Suprapubic skin (tissue), 4 donors: ENCODE results near the gene COMMD9.

Experiments
- POLR2A ChIP-seq, 2 donors: fragments of 450-650 bp; IDR thresholded peaks; one replicate each; pipeline ENCODE4 v1.6.1; 2017; ENCODE audit warnings: antibody characterized with exemption in 2 of 2, mild to moderate bottlenecking in 2 of 2, moderate library complexity in 2 of 2
- POLR2AphosphoS5 ChIP-seq, 3 donors: sonication (generic); formaldehyde crosslinking; IDR thresholded peaks; one replicate each; pipeline ENCODE4 v1.6.1; 2017; ENCODE audit warnings: antibody characterized with exemption in 3 of 3
- TF ChIP-seq, protein P1 (sequence below), 2 donors: fragments of 200-600 bp in 1 of 2; fragments of 450-650 bp in 1 of 2; sonication (generic) in 1 of 2; IDR thresholded peaks; one replicate each; pipeline ENCODE4 v1.5.1; 2016 to 2019; ENCODE audit warnings: antibody characterized with exemption in 2 of 2, mild to moderate bottlenecking in 1 of 2, moderate library complexity in 1 of 2

DNA sequence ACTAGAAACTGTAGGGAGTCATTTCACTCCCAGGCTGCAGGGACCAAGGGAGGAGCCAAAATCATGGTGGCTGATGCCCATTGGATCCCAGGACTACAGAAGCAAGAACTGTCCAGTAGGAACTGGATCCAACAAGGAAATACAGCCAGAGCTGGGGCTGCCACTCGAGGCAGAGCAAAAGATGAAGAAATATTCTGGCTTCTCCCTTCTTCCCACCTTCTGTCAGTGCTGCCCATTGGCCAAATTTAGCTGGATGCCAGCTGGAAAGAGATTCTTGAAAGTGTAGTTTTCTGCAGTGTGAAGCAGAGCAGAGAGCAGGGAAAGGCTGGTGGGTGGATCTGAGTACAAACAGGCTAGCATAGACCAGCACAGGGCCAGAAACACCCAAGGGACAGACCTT is 45.6 kb downstream of the COMMD9 start:
- TF ChIP-seq, protein P1, sequence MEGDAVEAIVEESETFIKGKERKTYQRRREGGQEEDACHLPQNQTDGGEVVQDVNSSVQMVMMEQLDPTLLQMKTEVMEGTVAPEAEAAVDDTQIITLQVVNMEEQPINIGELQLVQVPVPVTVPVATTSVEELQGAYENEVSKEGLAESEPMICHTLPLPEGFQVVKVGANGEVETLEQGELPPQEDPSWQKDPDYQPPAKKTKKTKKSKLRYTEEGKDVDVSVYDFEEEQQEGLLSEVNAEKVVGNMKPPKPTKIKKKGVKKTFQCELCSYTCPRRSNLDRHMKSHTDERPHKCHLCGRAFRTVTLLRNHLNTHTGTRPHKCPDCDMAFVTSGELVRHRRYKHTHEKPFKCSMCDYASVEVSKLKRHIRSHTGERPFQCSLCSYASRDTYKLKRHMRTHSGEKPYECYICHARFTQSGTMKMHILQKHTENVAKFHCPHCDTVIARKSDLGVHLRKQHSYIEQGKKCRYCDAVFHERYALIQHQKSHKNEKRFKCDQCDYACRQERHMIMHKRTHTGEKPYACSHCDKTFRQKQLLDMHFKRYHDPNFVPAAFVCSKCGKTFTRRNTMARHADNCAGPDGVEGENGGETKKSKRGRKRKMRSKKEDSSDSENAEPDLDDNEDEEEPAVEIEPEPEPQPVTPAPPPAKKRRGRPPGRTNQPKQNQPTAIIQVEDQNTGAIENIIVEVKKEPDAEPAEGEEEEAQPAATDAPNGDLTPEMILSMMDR (IDR thresholded peaks at IDR 0.05), result no peak
- TF ChIP-seq POLR2A (IDR thresholded peaks at IDR 0.05), result no peak
- TF ChIP-seq POLR2AphosphoS5 (IDR thresholded peaks at IDR 0.05), result no peak
